GM23338 (cell line): ENCODE measurements around the gene TMPRSS3. TPM values are rescaled to one million over a fixed set of nuclear protein-coding genes. Genes with fewer than 3 reads are reported as not detected.

Experiments
- ATAC-seq: fragments of 200-7000 bp; cut with Tn5 transposase; 3 replicates; pipeline ENCODE4 v1.9.1; 2020
- DNase-seq: peaks from one replicate; pipeline ENCODE4 v3.0.0-alpha.2; 2015; ENCODE audit warnings: low spot score
- H2AFZ ChIP-seq: fragments of 200-600 bp; sonication (generic); 2 replicates; pipeline ENCODE4 v1.8.0; 2016; ENCODE audit warnings: antibody characterized with exemption, mild to moderate bottlenecking, moderate library complexity
- H3F3A ChIP-seq: fragments of 200-600 bp; sonication (generic); replicated peaks from 2 replicates; pipeline ENCODE4 v1.8.0; 2017; ENCODE audit warnings: antibody characterized with exemption, mixed run types, low read depth
- H3K27ac ChIP-seq: fragments of 200-600 bp; sonication (generic); 2 replicates; pipeline ENCODE4 v1.6.1; 2016; ENCODE audit warnings: low read depth
- H3K27me3 ChIP-seq: fragments of 200-600 bp; sonication (generic); 2 replicates; pipeline ENCODE4 v1.8.0; 2016; ENCODE audit warnings: mild to moderate bottlenecking, mixed run types, moderate library complexity; ENCODE audit not compliant: insufficient read depth
- H3K36me3 ChIP-seq: fragments of 200-600 bp; sonication (generic); 2 replicates; pipeline ENCODE4 v1.8.0; 2016; ENCODE audit warnings: mild to moderate bottlenecking; ENCODE audit not compliant: insufficient read depth
- H3K4me1 ChIP-seq: fragments of 200-600 bp; sonication (generic); 2 replicates; pipeline ENCODE4 v1.8.0; 2016; ENCODE audit warnings: mild to moderate bottlenecking, moderate library complexity; ENCODE audit not compliant: insufficient read depth
- H3K4me2 ChIP-seq: fragments of 200-600 bp; sonication (generic); 2 replicates; pipeline ENCODE4 v1.7.1; 2017; ENCODE audit warnings: mixed run types
- H3K4me3 ChIP-seq: fragments of 200-600 bp; sonication (generic); 2 replicates; pipeline ENCODE4 v1.6.1; 2016; ENCODE audit warnings: mixed run types
- H3K79me2 ChIP-seq: fragments of 200-600 bp; sonication (generic); replicated peaks from 2 replicates; pipeline ENCODE4 v1.8.0; 2017; ENCODE audit warnings: mild to moderate bottlenecking; ENCODE audit not compliant: insufficient read depth
- H3K9me2 ChIP-seq: fragments of 200-600 bp; sonication (generic); 2 replicates; pipeline ENCODE4 v1.8.0; 2017; ENCODE audit not compliant: insufficient read depth
- H4K20me1 ChIP-seq: fragments of 200-600 bp; sonication (generic); replicated peaks from 2 replicates; pipeline ENCODE4 v1.8.0; 2017; ENCODE audit warnings: mild to moderate bottlenecking; ENCODE audit not compliant: insufficient read depth
- H3K27ac Mint-ChIP-seq: 2 replicates; pipeline ENCODE4 v1.8.0; 2020; ENCODE audit warnings: inconsistent platforms, mild to moderate bottlenecking, moderate library complexity, mixed read lengths
- H3K27me3 Mint-ChIP-seq: 3 replicates; pipeline ENCODE4 v1.8.0; 2022; ENCODE audit warnings: low read depth, mild to moderate bottlenecking, moderate library complexity, mixed read lengths, inconsistent platforms; ENCODE audit not compliant: insufficient read depth, poor library complexity
- H3K36me3 Mint-ChIP-seq: 3 replicates; pipeline ENCODE4 v1.8.0; 2021; ENCODE audit warnings: low read depth, mild to moderate bottlenecking, inconsistent platforms, moderate library complexity, mixed read lengths
- H3K4me1 Mint-ChIP-seq: 3 replicates; pipeline ENCODE4 v1.8.0; 2020; ENCODE audit warnings: mild to moderate bottlenecking, inconsistent platforms, mixed read lengths
- H3K4me3 Mint-ChIP-seq: 3 replicates; pipeline ENCODE4 v1.8.0; 2021; ENCODE audit warnings: moderate library complexity, mild to moderate bottlenecking, inconsistent platforms, mixed read lengths
- H3K9me3 Mint-ChIP-seq: 3 replicates; pipeline ENCODE4 v1.8.0; 2020; ENCODE audit warnings: moderate library complexity, mild to moderate bottlenecking, inconsistent platforms, mixed read lengths
- CREB1 ChIP-seq: fragments of 250-450 bp; sonication (Bioruptor Pico); IDR thresholded peaks from 2 replicates; pipeline ENCODE4 v1.5.0; 2020; ENCODE audit warnings: low read depth, mild to moderate bottlenecking, moderate library complexity
- JUNB ChIP-seq: IDR thresholded peaks from one replicate; pipeline ENCODE4 v1.6.1; 2016; ENCODE audit warnings: antibody characterized with exemption; ENCODE audit not compliant: unreplicated experiment
- NANOG ChIP-seq: IDR thresholded peaks from 2 replicates; pipeline ENCODE4 v1.6.1; 2016; ENCODE audit warnings: antibody characterized with exemption, borderline replicate concordance
- STAT1 ChIP-seq: IDR thresholded peaks from one replicate; pipeline ENCODE4 v1.6.1; 2016; ENCODE audit warnings: antibody characterized with exemption; ENCODE audit not compliant: unreplicated experiment
- ZNF331 ChIP-seq: fragments of 250-450 bp; sonication (Bioruptor Pico); IDR thresholded peaks from 2 replicates; pipeline ENCODE4 v1.5.0; 2020; ENCODE audit warnings: low read depth, mild to moderate bottlenecking, moderate library complexity
- polyA plus RNA-seq: library from polyadenylated mRNA; unstranded; fragments of >200 nt; fragmentation: Nextera tagmentation; extraction: Ambion mirVana; gene quantifications from 2 replicates; pipeline ENCODE4 v1.2.1, GENCODE V29; 2016
- total RNA-seq: library from RNA; depleted of rRNA; stranded (reverse); fragments of >200 nt; shearing (Covaris generic); gene quantifications from 2 replicates; pipeline ENCODE4 v1.2.3, GENCODE V29; 2014
- TF ChIP-seq, protein P1 (sequence below): fragments of 250-450 bp; sonication (Bioruptor Pico); IDR thresholded peaks from 2 replicates; pipeline ENCODE4 v1.5.0; 2020; ENCODE audit warnings: mild to moderate bottlenecking, moderate library complexity
- TF ChIP-seq, protein P2 (sequence below), 2 experiments: fragments of 200-600 bp in 1 of 2; sonication (generic) in 1 of 2; conservative IDR thresholded peaks; 2 replicates each; pipeline versions ENCODE4 v1.5.1 to v1.6.1; 2016 to 2017; ENCODE audit warnings: antibody characterized with exemption in 2 of 2, low read depth in 2 of 2, mild to moderate bottlenecking in 2 of 2, moderate library complexity in 1 of 2

TMPRSS3 gene
- total and polyA plus RNA-seq, 2 experiments from 2014 or later: 0.17 TPM; not detected in 1

DNA sequence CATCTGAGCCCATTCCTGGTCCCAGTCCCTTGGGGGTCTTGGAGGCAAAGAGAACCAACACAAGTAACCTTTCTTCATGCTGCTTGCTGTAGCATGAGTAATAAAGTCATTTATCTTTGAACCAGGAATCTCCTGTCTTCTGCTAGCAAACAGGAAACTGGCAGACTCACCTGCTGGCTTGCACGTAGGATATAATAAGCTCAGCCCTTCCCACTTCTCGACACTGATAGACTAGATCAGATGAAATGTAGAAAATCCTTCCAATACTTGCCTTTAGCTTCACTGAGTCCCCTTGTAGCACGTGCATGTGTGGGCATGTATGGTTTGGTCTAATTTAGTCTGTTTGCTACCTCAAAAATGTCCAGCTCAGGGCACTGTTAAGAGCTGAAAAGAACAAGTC lies 38.5 kb downstream of the TMPRSS3 start (continued):
- TF ChIP-seq, protein P1, sequence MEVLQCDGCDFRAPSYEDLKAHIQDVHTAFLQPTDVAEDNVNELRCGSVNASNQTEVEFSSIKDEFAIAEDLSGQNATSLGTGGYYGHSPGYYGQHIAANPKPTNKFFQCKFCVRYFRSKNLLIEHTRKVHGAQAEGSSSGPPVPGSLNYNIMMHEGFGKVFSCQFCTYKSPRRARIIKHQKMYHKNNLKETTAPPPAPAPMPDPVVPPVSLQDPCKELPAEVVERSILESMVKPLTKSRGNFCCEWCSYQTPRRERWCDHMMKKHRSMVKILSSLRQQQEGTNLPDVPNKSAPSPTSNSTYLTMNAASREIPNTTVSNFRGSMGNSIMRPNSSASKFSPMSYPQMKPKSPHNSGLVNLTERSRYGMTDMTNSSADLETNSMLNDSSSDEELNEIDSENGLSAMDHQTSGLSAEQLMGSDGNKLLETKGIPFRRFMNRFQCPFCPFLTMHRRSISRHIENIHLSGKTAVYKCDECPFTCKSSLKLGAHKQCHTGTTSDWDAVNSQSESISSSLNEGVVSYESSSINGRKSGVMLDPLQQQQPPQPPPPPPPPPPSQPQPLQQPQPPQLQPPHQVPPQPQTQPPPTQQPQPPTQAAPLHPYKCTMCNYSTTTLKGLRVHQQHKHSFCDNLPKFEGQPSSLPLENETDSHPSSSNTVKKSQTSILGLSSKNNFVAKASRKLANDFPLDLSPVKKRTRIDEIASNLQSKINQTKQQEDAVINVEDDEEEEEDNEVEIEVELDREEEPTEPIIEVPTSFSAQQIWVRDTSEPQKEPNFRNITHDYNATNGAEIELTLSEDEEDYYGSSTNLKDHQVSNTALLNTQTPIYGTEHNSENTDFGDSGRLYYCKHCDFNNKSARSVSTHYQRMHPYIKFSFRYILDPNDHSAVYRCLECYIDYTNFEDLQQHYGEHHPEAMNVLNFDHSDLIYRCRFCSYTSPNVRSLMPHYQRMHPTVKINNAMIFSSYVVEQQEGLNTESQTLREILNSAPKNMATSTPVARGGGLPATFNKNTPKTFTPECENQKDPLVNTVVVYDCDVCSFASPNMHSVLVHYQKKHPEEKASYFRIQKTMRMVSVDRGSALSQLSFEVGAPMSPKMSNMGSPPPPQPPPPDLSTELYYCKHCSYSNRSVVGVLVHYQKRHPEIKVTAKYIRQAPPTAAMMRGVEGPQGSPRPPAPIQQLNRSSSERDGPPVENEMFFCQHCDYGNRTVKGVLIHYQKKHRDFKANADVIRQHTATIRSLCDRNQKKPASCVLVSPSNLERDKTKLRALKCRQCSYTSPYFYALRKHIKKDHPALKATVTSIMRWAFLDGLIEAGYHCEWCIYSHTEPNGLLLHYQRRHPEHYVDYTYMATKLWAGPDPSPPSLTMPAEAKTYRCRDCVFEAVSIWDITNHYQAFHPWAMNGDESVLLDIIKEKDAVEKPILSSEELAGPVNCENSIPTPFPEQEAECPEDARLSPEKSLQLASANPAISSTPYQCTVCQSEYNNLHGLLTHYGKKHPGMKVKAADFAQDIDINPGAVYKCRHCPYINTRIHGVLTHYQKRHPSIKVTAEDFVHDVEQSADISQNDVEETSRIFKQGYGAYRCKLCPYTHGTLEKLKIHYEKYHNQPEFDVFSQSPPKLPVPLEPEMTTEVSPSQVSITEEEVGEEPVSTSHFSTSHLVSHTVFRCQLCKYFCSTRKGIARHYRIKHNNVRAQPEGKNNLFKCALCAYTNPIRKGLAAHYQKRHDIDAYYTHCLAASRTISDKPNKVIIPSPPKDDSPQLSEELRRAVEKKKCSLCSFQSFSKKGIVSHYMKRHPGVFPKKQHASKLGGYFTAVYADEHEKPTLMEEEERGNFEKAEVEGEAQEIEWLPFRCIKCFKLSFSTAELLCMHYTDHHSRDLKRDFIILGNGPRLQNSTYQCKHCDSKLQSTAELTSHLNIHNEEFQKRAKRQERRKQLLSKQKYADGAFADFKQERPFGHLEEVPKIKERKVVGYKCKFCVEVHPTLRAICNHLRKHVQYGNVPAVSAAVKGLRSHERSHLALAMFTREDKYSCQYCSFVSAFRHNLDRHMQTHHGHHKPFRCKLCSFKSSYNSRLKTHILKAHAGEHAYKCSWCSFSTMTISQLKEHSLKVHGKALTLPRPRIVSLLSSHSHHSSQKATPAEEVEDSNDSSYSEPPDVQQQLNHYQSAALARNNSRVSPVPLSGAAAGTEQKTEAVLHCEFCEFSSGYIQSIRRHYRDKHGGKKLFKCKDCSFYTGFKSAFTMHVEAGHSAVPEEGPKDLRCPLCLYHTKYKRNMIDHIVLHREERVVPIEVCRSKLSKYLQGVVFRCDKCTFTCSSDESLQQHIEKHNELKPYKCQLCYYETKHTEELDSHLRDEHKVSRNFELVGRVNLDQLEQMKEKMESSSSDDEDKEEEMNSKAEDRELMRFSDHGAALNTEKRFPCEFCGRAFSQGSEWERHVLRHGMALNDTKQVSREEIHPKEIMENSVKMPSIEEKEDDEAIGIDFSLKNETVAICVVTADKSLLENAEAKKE (CRISPR knock-in tag): no peak

DNA sequence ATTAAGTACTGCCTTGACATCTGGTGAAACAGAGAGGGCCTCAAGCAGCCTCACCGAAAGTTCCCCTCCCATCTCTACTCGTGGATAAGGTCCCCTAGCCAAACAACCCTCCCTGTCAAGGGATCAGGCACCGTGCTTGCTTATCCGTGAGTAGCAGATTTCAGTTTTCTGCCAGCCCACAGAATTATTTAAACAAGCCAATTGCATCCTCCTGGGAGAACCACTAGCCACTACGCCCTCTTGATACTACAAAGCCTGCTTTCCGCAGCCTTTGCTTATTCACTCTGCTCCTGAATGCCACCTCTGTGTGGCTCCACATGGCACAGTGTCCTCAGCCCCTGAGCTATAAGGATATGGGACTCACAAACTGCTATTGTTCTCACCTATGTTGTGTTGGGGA lies 39.2 kb downstream of the TMPRSS3 start:
- H3K27ac Mint-ChIP-seq: no peak overlapping the region
- H3K27me3 ChIP-seq: no peaks in the 10 kb centered on the region
- TF ChIP-seq, protein P2, sequence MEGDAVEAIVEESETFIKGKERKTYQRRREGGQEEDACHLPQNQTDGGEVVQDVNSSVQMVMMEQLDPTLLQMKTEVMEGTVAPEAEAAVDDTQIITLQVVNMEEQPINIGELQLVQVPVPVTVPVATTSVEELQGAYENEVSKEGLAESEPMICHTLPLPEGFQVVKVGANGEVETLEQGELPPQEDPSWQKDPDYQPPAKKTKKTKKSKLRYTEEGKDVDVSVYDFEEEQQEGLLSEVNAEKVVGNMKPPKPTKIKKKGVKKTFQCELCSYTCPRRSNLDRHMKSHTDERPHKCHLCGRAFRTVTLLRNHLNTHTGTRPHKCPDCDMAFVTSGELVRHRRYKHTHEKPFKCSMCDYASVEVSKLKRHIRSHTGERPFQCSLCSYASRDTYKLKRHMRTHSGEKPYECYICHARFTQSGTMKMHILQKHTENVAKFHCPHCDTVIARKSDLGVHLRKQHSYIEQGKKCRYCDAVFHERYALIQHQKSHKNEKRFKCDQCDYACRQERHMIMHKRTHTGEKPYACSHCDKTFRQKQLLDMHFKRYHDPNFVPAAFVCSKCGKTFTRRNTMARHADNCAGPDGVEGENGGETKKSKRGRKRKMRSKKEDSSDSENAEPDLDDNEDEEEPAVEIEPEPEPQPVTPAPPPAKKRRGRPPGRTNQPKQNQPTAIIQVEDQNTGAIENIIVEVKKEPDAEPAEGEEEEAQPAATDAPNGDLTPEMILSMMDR (conservative IDR thresholded peaks at IDR 0.05; ENCODE audit: low read depth in 2 of 2): no peak
- TF ChIP-seq JUNB (no peak), NANOG (no peak), CREB1 (CRISPR knock-in tag) (no peak), STAT1 (no peak), ZNF331 (CRISPR knock-in tag) (no peak)
- no peaks in the 10 kb centered on the region for H3K4me1 ChIP-seq
- no peaks in the 10 kb centered on the region for H3K79me2 ChIP-seq
- no peak overlapping the region for H3K27ac ChIP-seq
- no peak overlapping the region for H3K4me3 ChIP-seq
- H3K4me3 Mint-ChIP-seq: no peak overlapping the region
- 0 out of 2 replicates have a peak, but pooled peaks cover 9% of the 10 kb centered on the region for H3K9me2 ChIP-seq
- H2AFZ ChIP-seq: no peak overlapping the region
- peaks cover 9% of the 10 kb centered on the region for H3K27me3 Mint-ChIP-seq
- no peaks in the 10 kb centered on the region for H3F3A ChIP-seq
- H3K4me1 Mint-ChIP-seq: no peaks in the 10 kb centered on the region
- H3K4me2 ChIP-seq: no peak overlapping the region
- H3K36me3 ChIP-seq: no peaks in the 10 kb centered on the region
- H4K20me1 ChIP-seq: no peaks in the 10 kb centered on the region
- peaks cover 6% of the 10 kb centered on the region for H3K36me3 Mint-ChIP-seq
- no peak for ATAC-seq
- no peak for DNase-seq
- peaks cover 23% of the 10 kb centered on the region for H3K9me3 Mint-ChIP-seq
